ENCODE data around the gene CKLF. TPM values are rescaled to one million over a fixed set of nuclear protein-coding genes. Genes with fewer than 3 reads are reported as not detected.

Gene CKLF
- total RNA-seq, 4 donors from 2014 or later: 5.8 to 8.5 (median 6.9) TPM

- no peak for TF ChIP-seq CTCF (IDR thresholded peaks at IDR 0.05 in 4 of 5, conservative IDR thresholded peaks at IDR 0.05 in 1 of 5)
- no peak for TF ChIP-seq POLR2A (IDR thresholded peaks at IDR 0.05)
- Histone ChIP-seq H3K4me3 (no peak overlapping the region), H3K27ac (no peak overlapping the region), H3K9me3 (no peaks in the 10 kb centered on the region), H3K36me3 (peaks cover 0 to 19% of the 10 kb centered on the region in 2 donors), H3K27me3 (no peaks in the 10 kb centered on the region), H3K4me1 (peaks cover 7 to 15% of the 10 kb centered on the region in 2 donors)
- DNase-seq: no peak
- intact Hi-C loops (cut with DNase I; ENCODE audit: low total_unique reads): no loop called here
- no peak for ATAC-seq
- in situ Hi-C loops (cut with MboI; ENCODE audit: low sequenced_read_pairs in 4 of 4): no loop called here
Observed at GRCh38 chr16:66543541-66543940, 8.8 kb upstream of the CKLF start.

GRCh38 chr16:66544016-66544757, 8.2 kb upstream of the CKLF start:
- intact Hi-C loops (cut with DNase I; ENCODE audit: low total_unique reads): no loop called here
- Histone ChIP-seq H3K4me3 (no peak overlapping the region), H3K4me1 (peaks cover 8 to 14% of the 10 kb centered on the region in 2 donors), H3K27me3 (no peaks in the 10 kb centered on the region), H3K9me3 (no peaks in the 10 kb centered on the region), H3K36me3 (peaks cover 0 to 19% of the 10 kb centered on the region in 2 donors), H3K27ac (no peak overlapping the region)
- ATAC-seq (no peak), DNase-seq (no peak)
- in situ Hi-C loops (cut with MboI; ENCODE audit: low sequenced_read_pairs in 4 of 4): no loop called here
- TF ChIP-seq CTCF (IDR thresholded peaks at IDR 0.05 in 4 of 5, conservative IDR thresholded peaks at IDR 0.05 in 1 of 5) (no peak), POLR2A (IDR thresholded peaks at IDR 0.05) (no peak)

- intact Hi-C loops (cut with DNase I; ENCODE audit: low total_unique reads) (no loop called here), in situ Hi-C loops (cut with MboI; ENCODE audit: low sequenced_read_pairs in 4 of 4) (no loop called here)
- Histone ChIP-seq H3K36me3 (peaks cover 0 to 6% of the 10 kb centered on the region in 2 donors), H3K4me1 (peaks cover 22% of the 10 kb centered on the region in 2 donors), H3K27ac (peak overlapping the region in 2 of 4 donors; percentile 86 to 96), H3K9me3 (no peaks in the 10 kb centered on the region), H3K4me3 (no peak overlapping the region), H3K27me3 (no peaks in the 10 kb centered on the region)
- no peak for ATAC-seq
- DNase-seq: no peak
- TF ChIP-seq POLR2A (IDR thresholded peaks at IDR 0.05): no peak
- no peak for TF ChIP-seq CTCF (IDR thresholded peaks at IDR 0.05 in 4 of 5, conservative IDR thresholded peaks at IDR 0.05 in 1 of 5)
Observed at GRCh38 chr16:66547101-66547989, 5.0 kb upstream of the CKLF start.

GRCh38 chr16:66548068-66548467, 4.3 kb upstream of the CKLF start:
- Histone ChIP-seq H3K4me1 (peaks cover 26 to 28% of the 10 kb centered on the region in 2 donors), H3K4me3 (no peak overlapping the region), H3K27me3 (no peaks in the 10 kb centered on the region), H3K9me3 (no peaks in the 10 kb centered on the region), H3K27ac (peak overlapping the region; percentile 83 to 96 (median 90)), H3K36me3 (peaks cover 0 to 5% of the 10 kb centered on the region in 2 donors)
- intact Hi-C loops (cut with DNase I; ENCODE audit: low total_unique reads): no loop called here
- DNase-seq (no peak), ATAC-seq (no peak)
- in situ Hi-C loops (cut with MboI; ENCODE audit: low sequenced_read_pairs in 4 of 4): no loop called here
- TF ChIP-seq CTCF (IDR thresholded peaks at IDR 0.05 in 4 of 5, conservative IDR thresholded peaks at IDR 0.05 in 1 of 5): no peak
- TF ChIP-seq POLR2A (IDR thresholded peaks at IDR 0.05): no peak
